ENCODE measurements around the gene KCNF1.

KCNF1 gene

GRCh38 chr2:10889651-10890215 is 22.0 kb upstream of the KCNF1 start:
- peaks cover 2% of the 10 kb centered on the region for H3K4me1 ChIP-seq (ENCODE audit: insufficient read depth, insufficient read length)
- no peak for DNase-seq (ENCODE audit: low read depth, low spot score)
- no peaks in the 10 kb centered on the region for H3K36me3 ChIP-seq (ENCODE audit: insufficient read depth, insufficient read length, low read length)
- no peak for TF ChIP-seq SUZ12 (IDR thresholded peaks at IDR 0.05; ENCODE audit: extremely low read depth, insufficient read depth, insufficient read length)
- no peaks in the 10 kb centered on the region for H3K27me3 ChIP-seq (ENCODE audit: insufficient read depth, insufficient read length)
- H3K9ac ChIP-seq (ENCODE audit: insufficient read length, low read depth): no peak overlapping the region
- no peaks in the 10 kb centered on the region for H3K9me3 ChIP-seq (ENCODE audit: insufficient read depth, low read length)
- no peak overlapping the region for H3K4me3 ChIP-seq (ENCODE audit: insufficient read length, low read depth)

GRCh38 chr2:10890706-10891270 is 20.9 kb upstream of the KCNF1 start:
- H3K36me3 ChIP-seq (ENCODE audit: insufficient read depth, insufficient read length, low read length): no peaks in the 10 kb centered on the region
- H3K27me3 ChIP-seq (ENCODE audit: insufficient read depth, insufficient read length): no peaks in the 10 kb centered on the region
- H3K4me1 ChIP-seq (ENCODE audit: insufficient read depth, insufficient read length): no peaks in the 10 kb centered on the region
- H3K4me3 ChIP-seq (ENCODE audit: insufficient read length, low read depth): no peak overlapping the region
- DNase-seq (ENCODE audit: low read depth, low spot score): no peak
- H3K9me3 ChIP-seq (ENCODE audit: insufficient read depth, low read length): no peaks in the 10 kb centered on the region
- no peak overlapping the region for H3K9ac ChIP-seq (ENCODE audit: insufficient read length, low read depth)
- TF ChIP-seq SUZ12 (IDR thresholded peaks at IDR 0.05; ENCODE audit: extremely low read depth, insufficient read depth, insufficient read length) (no peak), YY1 (IDR thresholded peaks at IDR 0.05; ENCODE audit: insufficient read depth, insufficient read length) (no peak), ZNF274 (IDR thresholded peaks at IDR 0.05; ENCODE audit: low read depth, low read length) (no peak)

GRCh38 chr2:10891390-10891789 is 20.3 kb upstream of the KCNF1 start:
- no peak for TF ChIP-seq SUZ12 (IDR thresholded peaks at IDR 0.05; ENCODE audit: extremely low read depth, insufficient read depth, insufficient read length)
- TF ChIP-seq ZNF274 (IDR thresholded peaks at IDR 0.05; ENCODE audit: low read depth, low read length): no peak
- no peak for TF ChIP-seq YY1 (IDR thresholded peaks at IDR 0.05; ENCODE audit: insufficient read depth, insufficient read length)
- no peak for DNase-seq (ENCODE audit: low read depth, low spot score)
- Histone ChIP-seq H3K4me1 (ENCODE audit: insufficient read depth, insufficient read length) (no peaks in the 10 kb centered on the region), H3K9ac (ENCODE audit: insufficient read length, low read depth) (no peak overlapping the region), H3K4me3 (ENCODE audit: insufficient read length, low read depth) (no peak overlapping the region), H3K9me3 (ENCODE audit: insufficient read depth, low read length) (no peaks in the 10 kb centered on the region), H3K36me3 (ENCODE audit: insufficient read depth, insufficient read length, low read length) (no peaks in the 10 kb centered on the region), H3K27me3 (ENCODE audit: insufficient read depth, insufficient read length) (no peaks in the 10 kb centered on the region)

- H3K9ac ChIP-seq (ENCODE audit: insufficient read length, low read depth): no peak overlapping the region
- H3K9me3 ChIP-seq (ENCODE audit: insufficient read depth, low read length): no peaks in the 10 kb centered on the region
- TF ChIP-seq ZNF274 (IDR thresholded peaks at IDR 0.05; ENCODE audit: low read depth, low read length) (no peak), SUZ12 (IDR thresholded peaks at IDR 0.05; ENCODE audit: extremely low read depth, insufficient read depth, insufficient read length) (no peak), YY1 (IDR thresholded peaks at IDR 0.05; ENCODE audit: insufficient read depth, insufficient read length) (no peak)
- no peak overlapping the region for H3K4me3 ChIP-seq (ENCODE audit: insufficient read length, low read depth)
- H3K36me3 ChIP-seq (ENCODE audit: insufficient read depth, insufficient read length, low read length): no peaks in the 10 kb centered on the region
- no peaks in the 10 kb centered on the region for H3K27me3 ChIP-seq (ENCODE audit: insufficient read depth, insufficient read length)
- no peaks in the 10 kb centered on the region for H3K4me1 ChIP-seq (ENCODE audit: insufficient read depth, insufficient read length)
- DNase-seq (ENCODE audit: low read depth, low spot score): no peak
Measured at GRCh38 chr2:10891848-10892247, 19.9 kb upstream of the KCNF1 start.

DNA sequence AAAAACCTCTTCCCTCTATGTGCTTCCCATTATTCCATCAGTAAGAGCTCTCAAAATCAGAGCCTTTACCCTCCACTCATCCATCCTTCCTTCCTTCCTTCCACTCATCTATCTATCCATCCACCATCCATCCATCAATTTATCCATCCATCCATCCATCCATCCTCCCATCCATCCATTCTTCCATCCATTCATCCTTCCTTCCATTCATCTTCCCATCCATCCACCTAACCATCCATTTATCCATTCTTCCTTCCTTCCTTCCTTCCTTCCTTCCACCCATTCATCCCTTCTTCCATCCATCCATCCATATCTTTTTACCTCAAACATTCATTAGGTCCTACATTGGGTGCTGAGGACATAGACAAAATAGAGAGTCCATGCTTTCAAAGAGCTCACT is 19.4 kb upstream of the KCNF1 start:
- Histone ChIP-seq H3K4me1 (ENCODE audit: insufficient read depth, insufficient read length) (no peaks in the 10 kb centered on the region), H3K9ac (ENCODE audit: insufficient read length, low read depth) (no peak overlapping the region), H3K4me3 (ENCODE audit: insufficient read length, low read depth) (no peak overlapping the region), H3K9me3 (ENCODE audit: insufficient read depth, low read length) (no peaks in the 10 kb centered on the region), H3K27me3 (ENCODE audit: insufficient read depth, insufficient read length) (no peaks in the 10 kb centered on the region), H3K36me3 (ENCODE audit: insufficient read depth, insufficient read length, low read length) (no peaks in the 10 kb centered on the region)
- TF ChIP-seq YY1 (IDR thresholded peaks at IDR 0.05; ENCODE audit: insufficient read depth, insufficient read length) (no peak), ZNF274 (IDR thresholded peaks at IDR 0.05; ENCODE audit: low read depth, low read length) (no peak), SUZ12 (IDR thresholded peaks at IDR 0.05; ENCODE audit: extremely low read depth, insufficient read depth, insufficient read length) (no peak)
- no peak for DNase-seq (ENCODE audit: low read depth, low spot score)

- H3K4me3 ChIP-seq (ENCODE audit: insufficient read length, low read depth): no peak overlapping the region
Measured at GRCh38 chr2:10892796-10893350, 18.9 kb upstream of the KCNF1 start.

DNA sequence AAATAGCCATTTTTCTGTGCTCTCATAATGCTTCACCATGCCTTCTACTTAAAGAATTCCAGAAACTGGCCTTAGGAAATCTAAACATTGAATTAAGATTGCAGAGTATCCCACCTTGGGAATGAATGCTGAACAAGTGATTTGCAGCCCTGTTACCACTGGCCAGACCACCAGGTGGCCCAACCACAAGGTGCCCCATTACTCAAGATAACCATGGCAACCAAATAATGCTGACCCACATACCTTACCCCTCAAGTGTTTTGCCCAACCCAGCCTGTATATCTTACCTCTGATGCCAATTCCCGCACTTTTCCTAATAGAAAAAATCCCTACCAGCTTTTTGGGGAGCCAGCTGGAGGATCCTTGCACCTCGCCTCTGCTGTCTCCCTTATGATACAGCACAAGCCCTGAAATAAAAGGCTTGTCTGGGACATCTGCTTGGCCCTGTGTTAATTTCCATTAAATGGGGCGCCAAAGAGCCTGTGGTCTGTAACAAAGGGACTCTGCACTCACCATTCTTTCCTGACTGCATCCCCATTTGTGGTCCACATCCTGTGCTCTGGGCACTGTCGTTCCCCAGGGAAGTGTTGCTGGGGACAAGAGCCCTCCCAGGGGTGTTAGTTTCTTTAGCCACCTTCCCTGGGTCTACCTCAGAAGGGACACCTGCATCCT is 17.3 kb upstream of the KCNF1 start:
- H3K4me1 ChIP-seq (ENCODE audit: insufficient read depth, insufficient read length): no peaks in the 10 kb centered on the region
- H3K36me3 ChIP-seq (ENCODE audit: insufficient read depth, insufficient read length, low read length): no peaks in the 10 kb centered on the region
- peaks cover 5% of the 10 kb centered on the region; the same call in 1 of the 2 replicates for H3K9me3 ChIP-seq (ENCODE audit: insufficient read depth, low read length)
- TF ChIP-seq ZNF274 (IDR thresholded peaks at IDR 0.05; ENCODE audit: low read depth, low read length): no peak
- TF ChIP-seq YY1 (IDR thresholded peaks at IDR 0.05; ENCODE audit: insufficient read depth, insufficient read length): no peak
- no peak overlapping the region for H3K9ac ChIP-seq (ENCODE audit: insufficient read length, low read depth)
- no peaks in the 10 kb centered on the region for H3K27me3 ChIP-seq (ENCODE audit: insufficient read depth, insufficient read length)
- no peak overlapping the region for H3K4me3 ChIP-seq (ENCODE audit: insufficient read length, low read depth)
- DNase-seq (ENCODE audit: low read depth, low spot score): no peak

More at GRCh38 chr2:10892796-10893350, 18.9 kb upstream of the KCNF1 start:
- H3K27me3 ChIP-seq (ENCODE audit: insufficient read depth, insufficient read length): no peaks in the 10 kb centered on the region
- no peaks in the 10 kb centered on the region for H3K9me3 ChIP-seq (ENCODE audit: insufficient read depth, low read length)
- DNase-seq (ENCODE audit: low read depth, low spot score): no peak
- H3K9ac ChIP-seq (ENCODE audit: insufficient read length, low read depth): no peak overlapping the region
- TF ChIP-seq YY1 (IDR thresholded peaks at IDR 0.05; ENCODE audit: insufficient read depth, insufficient read length) (no peak), ZNF274 (IDR thresholded peaks at IDR 0.05; ENCODE audit: low read depth, low read length) (no peak), SUZ12 (IDR thresholded peaks at IDR 0.05; ENCODE audit: extremely low read depth, insufficient read depth, insufficient read length) (no peak)
- H3K36me3 ChIP-seq (ENCODE audit: insufficient read depth, insufficient read length, low read length): no peaks in the 10 kb centered on the region
- no peaks in the 10 kb centered on the region for H3K4me1 ChIP-seq (ENCODE audit: insufficient read depth, insufficient read length)
